Activated T-cell treated with anti-CD3 and anti-CD28 coated beads, Interleukin-2, amount 50 U/mL, for 48 hours (primary cell): Measurements from ENCODE around the gene ACTL6A.

Experiments used
- DNase-seq, 2 experiments: peaks; one replicate each; pipeline ENCODE4 v3.0.0-alpha.2; 2020

The ACTL6A gene

GRCh38 chr3:179599531-179599930, 36.8 kb downstream of the ACTL6A start:
- no peak for DNase-seq

GRCh38 chr3:179603321-179603720, 40.6 kb downstream of the ACTL6A start:
- no peak for DNase-seq

- no peak for DNase-seq
Measured at GRCh38 chr3:179603831-179604230, 41.1 kb downstream of the ACTL6A start.

- peak; percentile 92 for DNase-seq
Measured at GRCh38 chr3:179604321-179605078, 41.8 kb downstream of the ACTL6A start, which contains the start of the genes MRPL47 and NDUFB5. Gene MRPL47 (minus strand): TSS chr3:179604638. CDS start chr3:179604624, 14 bp downstream. Gene NDUFB5 (plus strand): TSS chr3:179604794. CDS start chr3:179604816, 22 bp downstream.

- no peak for DNase-seq
Measured at GRCh38 chr3:179606534-179607085, 43.9 kb downstream of the ACTL6A start.

- peak; percentile 35 to 36 for DNase-seq
Measured at GRCh38 chr3:179608931-179609720, 46.4 kb downstream of the ACTL6A start.

GRCh38 chr3:179610066-179610465, 47.3 kb downstream of the ACTL6A start:
- no peak for DNase-seq

- DNase-seq, result no peak
Measured at GRCh38 chr3:179613807-179614206, 51.1 kb downstream of the ACTL6A start.

- DNase-seq, result no peak
Measured at GRCh38 chr3:179615458-179616173, 52.9 kb downstream of the ACTL6A start.

GRCh38 chr3:179622023-179622422, 59.3 kb downstream of the ACTL6A start:
- no peak for DNase-seq

GRCh38 chr3:179624451-179624850, 61.7 kb downstream of the ACTL6A start:
- no peak for DNase-seq

- DNase-seq, result no peak
Measured at GRCh38 chr3:179630753-179631451, 68.2 kb downstream of the ACTL6A start.
